ENCODE data around the gene TPSAB1.

GRCh38 chr16:1265090-1265630 is 24.7 kb downstream of the TPSAB1 start:
- TF ChIP-seq YY1 (IDR thresholded peaks at IDR 0.05), result no peak
- TF ChIP-seq, protein P1, sequence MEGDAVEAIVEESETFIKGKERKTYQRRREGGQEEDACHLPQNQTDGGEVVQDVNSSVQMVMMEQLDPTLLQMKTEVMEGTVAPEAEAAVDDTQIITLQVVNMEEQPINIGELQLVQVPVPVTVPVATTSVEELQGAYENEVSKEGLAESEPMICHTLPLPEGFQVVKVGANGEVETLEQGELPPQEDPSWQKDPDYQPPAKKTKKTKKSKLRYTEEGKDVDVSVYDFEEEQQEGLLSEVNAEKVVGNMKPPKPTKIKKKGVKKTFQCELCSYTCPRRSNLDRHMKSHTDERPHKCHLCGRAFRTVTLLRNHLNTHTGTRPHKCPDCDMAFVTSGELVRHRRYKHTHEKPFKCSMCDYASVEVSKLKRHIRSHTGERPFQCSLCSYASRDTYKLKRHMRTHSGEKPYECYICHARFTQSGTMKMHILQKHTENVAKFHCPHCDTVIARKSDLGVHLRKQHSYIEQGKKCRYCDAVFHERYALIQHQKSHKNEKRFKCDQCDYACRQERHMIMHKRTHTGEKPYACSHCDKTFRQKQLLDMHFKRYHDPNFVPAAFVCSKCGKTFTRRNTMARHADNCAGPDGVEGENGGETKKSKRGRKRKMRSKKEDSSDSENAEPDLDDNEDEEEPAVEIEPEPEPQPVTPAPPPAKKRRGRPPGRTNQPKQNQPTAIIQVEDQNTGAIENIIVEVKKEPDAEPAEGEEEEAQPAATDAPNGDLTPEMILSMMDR (IDR thresholded peaks at IDR 0.05; ENCODE audit: low read depth, low read length, missing input control), result no peak
- TF ChIP-seq GABPA (IDR thresholded peaks at IDR 0.05 in 1 of 2, conservative IDR thresholded peaks at IDR 0.05 in 1 of 2), result no peak
- TF ChIP-seq, protein P2, sequence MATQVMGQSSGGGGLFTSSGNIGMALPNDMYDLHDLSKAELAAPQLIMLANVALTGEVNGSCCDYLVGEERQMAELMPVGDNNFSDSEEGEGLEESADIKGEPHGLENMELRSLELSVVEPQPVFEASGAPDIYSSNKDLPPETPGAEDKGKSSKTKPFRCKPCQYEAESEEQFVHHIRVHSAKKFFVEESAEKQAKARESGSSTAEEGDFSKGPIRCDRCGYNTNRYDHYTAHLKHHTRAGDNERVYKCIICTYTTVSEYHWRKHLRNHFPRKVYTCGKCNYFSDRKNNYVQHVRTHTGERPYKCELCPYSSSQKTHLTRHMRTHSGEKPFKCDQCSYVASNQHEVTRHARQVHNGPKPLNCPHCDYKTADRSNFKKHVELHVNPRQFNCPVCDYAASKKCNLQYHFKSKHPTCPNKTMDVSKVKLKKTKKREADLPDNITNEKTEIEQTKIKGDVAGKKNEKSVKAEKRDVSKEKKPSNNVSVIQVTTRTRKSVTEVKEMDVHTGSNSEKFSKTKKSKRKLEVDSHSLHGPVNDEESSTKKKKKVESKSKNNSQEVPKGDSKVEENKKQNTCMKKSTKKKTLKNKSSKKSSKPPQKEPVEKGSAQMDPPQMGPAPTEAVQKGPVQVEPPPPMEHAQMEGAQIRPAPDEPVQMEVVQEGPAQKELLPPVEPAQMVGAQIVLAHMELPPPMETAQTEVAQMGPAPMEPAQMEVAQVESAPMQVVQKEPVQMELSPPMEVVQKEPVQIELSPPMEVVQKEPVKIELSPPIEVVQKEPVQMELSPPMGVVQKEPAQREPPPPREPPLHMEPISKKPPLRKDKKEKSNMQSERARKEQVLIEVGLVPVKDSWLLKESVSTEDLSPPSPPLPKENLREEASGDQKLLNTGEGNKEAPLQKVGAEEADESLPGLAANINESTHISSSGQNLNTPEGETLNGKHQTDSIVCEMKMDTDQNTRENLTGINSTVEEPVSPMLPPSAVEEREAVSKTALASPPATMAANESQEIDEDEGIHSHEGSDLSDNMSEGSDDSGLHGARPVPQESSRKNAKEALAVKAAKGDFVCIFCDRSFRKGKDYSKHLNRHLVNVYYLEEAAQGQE (IDR thresholded peaks at IDR 0.05), result no peak
- TF ChIP-seq, protein P3, sequence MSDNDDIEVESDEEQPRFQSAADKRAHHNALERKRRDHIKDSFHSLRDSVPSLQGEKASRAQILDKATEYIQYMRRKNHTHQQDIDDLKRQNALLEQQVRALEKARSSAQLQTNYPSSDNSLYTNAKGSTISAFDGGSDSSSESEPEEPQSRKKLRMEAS (IDR thresholded peaks at IDR 0.05), result no peak
- TF ChIP-seq RXRA (IDR thresholded peaks at IDR 0.05), result no peak
- TF ChIP-seq, protein P4, sequence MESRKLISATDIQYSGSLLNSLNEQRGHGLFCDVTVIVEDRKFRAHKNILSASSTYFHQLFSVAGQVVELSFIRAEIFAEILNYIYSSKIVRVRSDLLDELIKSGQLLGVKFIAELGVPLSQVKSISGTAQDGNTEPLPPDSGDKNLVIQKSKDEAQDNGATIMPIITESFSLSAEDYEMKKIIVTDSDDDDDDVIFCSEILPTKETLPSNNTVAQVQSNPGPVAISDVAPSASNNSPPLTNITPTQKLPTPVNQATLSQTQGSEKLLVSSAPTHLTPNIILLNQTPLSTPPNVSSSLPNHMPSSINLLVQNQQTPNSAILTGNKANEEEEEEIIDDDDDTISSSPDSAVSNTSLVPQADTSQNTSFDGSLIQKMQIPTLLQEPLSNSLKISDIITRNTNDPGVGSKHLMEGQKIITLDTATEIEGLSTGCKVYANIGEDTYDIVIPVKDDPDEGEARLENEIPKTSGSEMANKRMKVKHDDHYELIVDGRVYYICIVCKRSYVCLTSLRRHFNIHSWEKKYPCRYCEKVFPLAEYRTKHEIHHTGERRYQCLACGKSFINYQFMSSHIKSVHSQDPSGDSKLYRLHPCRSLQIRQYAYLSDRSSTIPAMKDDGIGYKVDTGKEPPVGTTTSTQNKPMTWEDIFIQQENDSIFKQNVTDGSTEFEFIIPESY (IDR thresholded peaks at IDR 0.05), result no peak
- no peak for TF ChIP-seq RAD21 (IDR thresholded peaks at IDR 0.05)
- TF ChIP-seq, protein P5, sequence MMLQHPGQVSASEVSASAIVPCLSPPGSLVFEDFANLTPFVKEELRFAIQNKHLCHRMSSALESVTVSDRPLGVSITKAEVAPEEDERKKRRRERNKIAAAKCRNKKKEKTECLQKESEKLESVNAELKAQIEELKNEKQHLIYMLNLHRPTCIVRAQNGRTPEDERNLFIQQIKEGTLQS (IDR thresholded peaks at IDR 0.05), result no peak
- no peak for TF ChIP-seq FOXA2 (IDR thresholded peaks at IDR 0.05)
- TF ChIP-seq HNF4A (conservative IDR thresholded peaks at IDR 0.05), result no peak
- no peak for TF ChIP-seq SP1 (IDR thresholded peaks at IDR 0.05)
- TF ChIP-seq EGR1 (IDR thresholded peaks at IDR 0.05; ENCODE audit: low read depth in 2 of 2), result no peak
